Spleen (tissue), 11 donors: Measurements from ENCODE around the gene SCN1B. TPM values are rescaled to one million over a fixed set of nuclear protein-coding genes. Genes with fewer than 3 reads are reported as not detected.

Experiments used
- DNase-seq: peaks from one replicate; pipeline ENCODE4 v3.0.0-alpha.2; 2020
- H3K27ac ChIP-seq, 8 donors: fragments of 200-600 bp; sonication (generic) in 7 of 8; 1 replicate in 4 of 8; 2 replicates in 4 of 8; pipeline versions ENCODE4 v1.5.0 to v1.8.0; 2016 to 2021; ENCODE audit warnings: inconsistent platforms in 4 of 8, mild to moderate bottlenecking in 4 of 8, moderate library complexity in 1 of 8
- H3K27me3 ChIP-seq, 7 donors: fragments of 200-600 bp; sonication (generic) in 6 of 7; replicated peaks in 1 of 7; 1 replicate in 4 of 7; 2 replicates in 3 of 7; pipeline versions ENCODE4 v1.5.0 to v1.8.0; 2016 to 2021; ENCODE audit warnings: inconsistent platforms in 3 of 7, mild to moderate bottlenecking in 1 of 7
- H3K36me3 ChIP-seq, 6 donors: fragments of 200-600 bp; sonication (generic) in 5 of 6; 1 replicate in 4 of 6; 2 replicates in 2 of 6; pipeline versions ENCODE4 v1.5.0 to v1.8.0; 2016 to 2021; ENCODE audit warnings: inconsistent platforms in 2 of 6
- H3K4me1 ChIP-seq, 6 donors: fragments of 200-600 bp; sonication (generic) in 5 of 6; 1 replicate in 3 of 6; 2 replicates in 3 of 6; pipeline versions ENCODE4 v1.5.0 to v1.8.0; 2016 to 2021; ENCODE audit warnings: inconsistent platforms in 3 of 6
- H3K4me3 ChIP-seq, 8 donors: fragments of 200-600 bp; sonication (generic) in 7 of 8; 1 replicate in 4 of 8; 2 replicates in 4 of 8; pipeline versions ENCODE4 v1.5.0 to v1.8.0; 2016 to 2021; ENCODE audit warnings: inconsistent platforms in 4 of 8, mild to moderate bottlenecking in 4 of 8, moderate library complexity in 2 of 8
- H3K9me3 ChIP-seq, 8 donors: fragments of 200-600 bp; sonication (generic) in 7 of 8; 1 replicate in 4 of 8; 2 replicates in 4 of 8; pipeline versions ENCODE4 v1.5.0 to v1.8.0; 2016 to 2021; ENCODE audit warnings: inconsistent platforms in 4 of 8
- POLR2A ChIP-seq, 3 donors: fragments of 450-650 bp; IDR thresholded peaks; one replicate each; pipeline ENCODE4 v1.5.1; 2017; ENCODE audit warnings: antibody characterized with exemption in 3 of 3, mild to moderate bottlenecking in 1 of 3
- POLR2AphosphoS5 ChIP-seq, 3 donors: sonication (generic); formaldehyde crosslinking; IDR thresholded peaks; one replicate each; pipeline ENCODE4 v1.5.1; 2017; ENCODE audit warnings: antibody characterized with exemption in 3 of 3
- WGBS, 5 donors: extraction: QIAGEN DNeasy Blood & Tissue Kit in 3 of 5; methylation state at CpG; one replicate each; pipeline versions ENCODE4 v1.1.5 to v1.1.7; 2013 to 2018; 5-methylcytosine and 5-hydroxymethylcytosine counted together
- intact Hi-C: fragments of 100-400 bp; cut with DNase I; formaldehyde crosslinking; loops from one replicate; pipeline ENCODE4 v1.15.0; 2023; ENCODE audit warnings: low total_unique reads
- polyA plus RNA-seq, 3 donors: library from polyadenylated mRNA; stranded (reverse); fragments of 200-250 nt; gene quantifications; one replicate each; pipeline ENCODE4 v1.2.1, GENCODE V29; 2013
- total RNA-seq, 7 donors: library from RNA; depleted of rRNA in 3 of 7; stranded (reverse); fragments of >200 nt in 3 of 7; fragmentation: NEBNext Ultra II Directional in 4 of 7; extraction: Animal tissue kit (Norgen Biotek cat#: 25700) in 4 of 7; gene quantifications; one replicate each; pipeline versions ENCODE4 v1.1.0 to v1.2.1, GENCODE V29; 2016 to 2021
- TF ChIP-seq, protein P1 (sequence below), 11 experiments: fragments of 200-600 bp in 7 of 11; fragments of 450-650 bp in 4 of 11; sonication (generic) in 4 of 11; IDR thresholded peaks in 8 of 11; conservative IDR thresholded peaks in 3 of 11; 1 replicate in 7 of 11; 2 replicates in 4 of 11; pipeline versions ENCODE4 v1.4.0 to v1.8.0; 2016 to 2021; ENCODE audit warnings: antibody characterized with exemption in 11 of 11, inconsistent platforms in 4 of 11, mild to moderate bottlenecking in 1 of 11
- donor health status: healthy with polysubstance abuse.
- donor health status: DM: no; HTN: no; CAD: no; lungs with moderate emphysema.
- donor health status: DM: no; HTN: no; CAD: no.
- donor health status: Bipolar disorder and iron deficiency.
- donor health status: healthy.
- donor health status: DM: no; HTN: no; CAD: no.
- donor health status: DM: yes; HTN: yes; CAD: no.

The SCN1B gene
- total and polyA plus RNA-seq, 10 donors: 3.7 to 28.1 (median 13.1) TPM

DNA sequence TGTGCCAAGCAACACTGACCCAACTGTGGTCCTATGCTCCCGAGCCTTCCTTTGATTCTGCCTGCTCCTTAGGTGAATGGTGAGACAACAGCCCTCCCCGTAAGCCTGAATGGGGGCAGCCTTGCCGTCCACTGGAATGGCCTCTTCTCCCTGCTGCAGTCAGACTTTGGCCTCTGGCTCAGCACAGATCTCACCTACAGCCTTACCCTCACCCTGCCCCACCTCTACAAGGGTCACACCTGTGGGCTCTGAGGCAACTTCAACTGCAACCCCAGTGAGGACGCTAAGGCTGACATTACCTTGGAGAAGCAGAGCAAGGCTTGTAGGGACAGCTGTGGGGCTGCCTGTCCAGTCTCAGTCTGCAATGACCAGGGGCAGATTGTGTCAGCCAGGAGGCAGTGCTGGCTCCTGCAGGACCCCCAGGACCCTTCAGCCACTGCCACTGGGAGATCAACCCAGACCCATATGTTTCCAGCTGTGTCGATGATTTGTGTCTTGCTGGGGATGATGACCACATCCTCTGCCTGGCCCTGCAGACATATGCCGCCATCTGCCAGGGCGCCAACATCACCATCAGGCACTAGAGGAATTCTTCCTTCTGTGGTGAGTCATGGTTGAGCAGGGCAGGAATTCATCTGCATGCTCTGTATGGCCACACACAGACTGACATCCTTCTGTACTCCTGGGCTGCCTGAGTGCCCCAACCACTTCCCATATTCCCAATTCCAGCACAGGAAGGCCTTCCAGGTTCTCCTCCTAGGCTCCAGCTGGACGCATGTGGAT is 58.1 kb downstream of the SCN1B start:
- Histone ChIP-seq H3K4me1 (peaks cover 11 to 69% (median 39%) of the 10 kb centered on the region in 6 donors), H3K4me3 (no peak overlapping the region), H3K36me3 (no peaks in the 10 kb centered on the region), H3K9me3 (no peaks in the 10 kb centered on the region), H3K27me3 (peaks cover 0 to 18% (median 4%) of the 10 kb centered on the region in 7 donors), H3K27ac (peak overlapping the region in 1 of 8 donors; percentile 89)
- no peak for DNase-seq
- intact Hi-C loops: no loop called here
- TF ChIP-seq POLR2A (IDR thresholded peaks at IDR 0.05): no peak
- 65 to 91% (median 71%) methylated on average over 3 to 8 of the region's 8 CpGs for WGBS, 5 donors

DNA sequence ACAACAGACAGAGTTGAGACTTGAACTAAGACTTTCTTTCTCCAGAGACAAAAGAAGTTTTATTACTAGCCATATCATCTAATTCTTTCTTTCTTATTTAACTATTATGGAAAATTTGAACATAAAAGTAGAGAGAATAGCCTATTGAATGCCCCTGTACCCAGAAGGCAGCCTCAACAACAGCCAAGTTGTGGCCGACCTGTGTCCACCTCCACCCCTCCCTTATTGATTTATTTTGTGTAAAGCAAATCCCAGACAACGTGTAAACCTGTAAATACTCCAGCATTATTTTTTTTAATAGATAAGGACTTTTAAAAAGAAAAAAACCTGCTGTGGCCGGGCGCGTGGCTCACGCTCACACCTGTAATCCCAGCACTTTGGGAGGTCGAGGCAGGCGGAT is 59.3 kb downstream of the SCN1B start:
- no peak overlapping the region for H3K4me3 ChIP-seq
- H3K9me3 ChIP-seq: no peaks in the 10 kb centered on the region
- intact Hi-C loops: no loop called here
- peaks cover 11 to 57% (median 31%) of the 10 kb centered on the region in 6 donors for H3K4me1 ChIP-seq
- no peaks in the 10 kb centered on the region for H3K36me3 ChIP-seq
- 88 to 92% (median 91%) methylated on average over 8 of the region's 8 CpGs for WGBS, 5 donors
- no peak overlapping the region for H3K27ac ChIP-seq
- TF ChIP-seq POLR2AphosphoS5 (IDR thresholded peaks at IDR 0.05) (no peak), POLR2A (IDR thresholded peaks at IDR 0.05) (no peak)
- TF ChIP-seq, protein P1, sequence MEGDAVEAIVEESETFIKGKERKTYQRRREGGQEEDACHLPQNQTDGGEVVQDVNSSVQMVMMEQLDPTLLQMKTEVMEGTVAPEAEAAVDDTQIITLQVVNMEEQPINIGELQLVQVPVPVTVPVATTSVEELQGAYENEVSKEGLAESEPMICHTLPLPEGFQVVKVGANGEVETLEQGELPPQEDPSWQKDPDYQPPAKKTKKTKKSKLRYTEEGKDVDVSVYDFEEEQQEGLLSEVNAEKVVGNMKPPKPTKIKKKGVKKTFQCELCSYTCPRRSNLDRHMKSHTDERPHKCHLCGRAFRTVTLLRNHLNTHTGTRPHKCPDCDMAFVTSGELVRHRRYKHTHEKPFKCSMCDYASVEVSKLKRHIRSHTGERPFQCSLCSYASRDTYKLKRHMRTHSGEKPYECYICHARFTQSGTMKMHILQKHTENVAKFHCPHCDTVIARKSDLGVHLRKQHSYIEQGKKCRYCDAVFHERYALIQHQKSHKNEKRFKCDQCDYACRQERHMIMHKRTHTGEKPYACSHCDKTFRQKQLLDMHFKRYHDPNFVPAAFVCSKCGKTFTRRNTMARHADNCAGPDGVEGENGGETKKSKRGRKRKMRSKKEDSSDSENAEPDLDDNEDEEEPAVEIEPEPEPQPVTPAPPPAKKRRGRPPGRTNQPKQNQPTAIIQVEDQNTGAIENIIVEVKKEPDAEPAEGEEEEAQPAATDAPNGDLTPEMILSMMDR (IDR thresholded peaks at IDR 0.05 in 8 of 11, conservative IDR thresholded peaks at IDR 0.05 in 3 of 11): no peak
- DNase-seq: no peak
- peaks cover 0 to 18% (median 4%) of the 10 kb centered on the region in 7 donors for H3K27me3 ChIP-seq

Other genes with a start within 250 kb of the SCN1B start
- gene ZNF30, start 103.6 kb upstream of the SCN1B start, total RNA-seq: 10 to 100 TPM in 1 of 7 donors, 1 to 10 TPM in 6; 2.7 to 23.5 (median 3.4) TPM
- 1 to 10 TPM; 2.0 to 2.8 (median 2.2) TPM for gene ZNF30, start 103.6 kb upstream of the SCN1B start, polyA plus RNA-seq
- 10 to 100 TPM; 10.4 to 22.9 (median 16.6) TPM for gene ZNF792, start 66.2 kb upstream of the SCN1B start, total RNA-seq
- gene ZNF792, start 66.2 kb upstream of the SCN1B start, polyA plus RNA-seq: 1 to 10 TPM; 1.5 to 3.0 (median 1.6) TPM
- 100 to 1,000 TPM in 5 of 7 donors, 10 to 100 TPM in 2; 80.3 to 177 (median 118) TPM for gene GRAMD1A, start 30.1 kb upstream of the SCN1B start, total RNA-seq
- 10 to 100 TPM; 30.0 to 63.2 (median 30.4) TPM for gene GRAMD1A, start 30.1 kb upstream of the SCN1B start, polyA plus RNA-seq
- gene HPN, start 11.3 kb downstream of the SCN1B start, total RNA-seq: 1 to 10 TPM; 1.0 to 4.3 (median 2.4) TPM
- 1 to 10 TPM in 2 of 3 donors, under 1 TPM in 1; 0.86 to 2.4 (median 1.1) TPM for gene HPN, start 11.3 kb downstream of the SCN1B start, polyA plus RNA-seq
- gene FXYD3, start 85.4 kb downstream of the SCN1B start, total RNA-seq: not detected
- gene FXYD3, start 85.4 kb downstream of the SCN1B start, polyA plus RNA-seq: 1 to 10 TPM in 1 of 3 donors, under 1 TPM in 2; 0.33 to 1.5 (median 0.70) TPM
- gene LGI4, start 104.6 kb downstream of the SCN1B start, total RNA-seq: 1 to 10 TPM in 4 of 7 donors, under 1 TPM in 2, not detected in 1; 0.68 to 2.8 (median 1.1) TPM
- gene LGI4, start 104.6 kb downstream of the SCN1B start, polyA plus RNA-seq: 1 to 10 TPM; 2.4 to 9.7 (median 2.5) TPM
- 10 to 100 TPM in 3 of 7 donors, 1 to 10 TPM in 2, under 1 TPM in 1, not detected in 1; 0.83 to 18.1 (median 8.0) TPM for gene FXYD1, start 108.4 kb downstream of the SCN1B start, total RNA-seq
- 10 to 100 TPM in 2 of 3 donors, 1 to 10 TPM in 1; 9.8 to 17.8 (median 16.0) TPM for gene FXYD1, start 108.4 kb downstream of the SCN1B start, polyA plus RNA-seq
- 1 to 10 TPM in 6 of 7 donors, not detected in 1; 1.2 to 3.3 (median 2.5) TPM for gene FXYD7, start 112.8 kb downstream of the SCN1B start, total RNA-seq
- gene FXYD7, start 112.8 kb downstream of the SCN1B start, polyA plus RNA-seq: 1 to 10 TPM; 1.6 to 4.4 (median 2.3) TPM
- gene FXYD5, start 124.3 kb downstream of the SCN1B start, total RNA-seq: 100 to 1,000 TPM; 132 to 215 (median 162) TPM
- gene FXYD5, start 124.3 kb downstream of the SCN1B start, polyA plus RNA-seq: 100 to 1,000 TPM; 188 to 235 (median 213) TPM
- under 1 TPM in 1 of 7 donors, not detected in 6; 0.51 TPM for gene FAM187B, start 198.3 kb downstream of the SCN1B start, total RNA-seq
- gene FAM187B, start 198.3 kb downstream of the SCN1B start, polyA plus RNA-seq: under 1 TPM in 2 of 3 donors, not detected in 1; 0.48 to 0.61 TPM
- 10 to 100 TPM; 18.1 to 30.2 (median 21.6) TPM for gene LSR, start 218.5 kb downstream of the SCN1B start, total RNA-seq
- gene LSR, start 218.5 kb downstream of the SCN1B start, polyA plus RNA-seq: 10 to 100 TPM; 10.9 to 17.4 (median 11.2) TPM
- 100 to 1,000 TPM; 133 to 206 (median 157) TPM for gene USF2, start 238.5 kb downstream of the SCN1B start, total RNA-seq
- 100 to 1,000 TPM; 132 to 205 (median 145) TPM for gene USF2, start 238.5 kb downstream of the SCN1B start, polyA plus RNA-seq